GM21515 (cell line): Measurements from ENCODE around the gene CNOT2.

Experiments
- ATAC-seq: cut with Tn5 transposase; IDR thresholded peaks from one replicate; pipeline ENCODE4 v1.9.1; 2021; ENCODE audit not compliant: unreplicated experiment

The CNOT2 gene

GRCh38 chr12:70251661-70252060 is 8.4 kb downstream of the CNOT2 start:
- no peak for ATAC-seq

- ATAC-seq, result no peak
These were observed 9.6 kb downstream of the CNOT2 start for GRCh38 chr12:70252832-70253231.

GRCh38 chr12:70254225-70254624 is 11.0 kb downstream of the CNOT2 start:
- no peak for ATAC-seq

- ATAC-seq, result no peak
These were observed 11.6 kb downstream of the CNOT2 start for GRCh38 chr12:70254846-70255245.

- no peak for ATAC-seq
These were observed 12.1 kb downstream of the CNOT2 start for GRCh38 chr12:70255311-70255710.

GRCh38 chr12:70258605-70259403 is 15.6 kb downstream of the CNOT2 start:
- no peak for ATAC-seq

- no peak for ATAC-seq
These were observed 17.4 kb downstream of the CNOT2 start for GRCh38 chr12:70260646-70261045.

- no peak for ATAC-seq
These were observed 21.0 kb downstream of the CNOT2 start for GRCh38 chr12:70264067-70264867.

GRCh38 chr12:70265132-70265531 is 21.9 kb downstream of the CNOT2 start:
- ATAC-seq, result no peak

GRCh38 chr12:70267550-70267949 is 24.3 kb downstream of the CNOT2 start:
- ATAC-seq, result no peak

GRCh38 chr12:70268972-70269371 is 25.7 kb downstream of the CNOT2 start:
- no peak for ATAC-seq

GRCh38 chr12:70270108-70270507 is 26.9 kb downstream of the CNOT2 start:
- no peak for ATAC-seq

- no peak for ATAC-seq
These were observed 27.8 kb downstream of the CNOT2 start for GRCh38 chr12:70271025-70271424.

GRCh38 chr12:70272510-70272909 is 29.3 kb downstream of the CNOT2 start:
- no peak for ATAC-seq

- no peak for ATAC-seq
These were observed 31.8 kb downstream of the CNOT2 start for GRCh38 chr12:70275045-70275444.

GRCh38 chr12:70277973-70278372 is 34.7 kb downstream of the CNOT2 start:
- no peak for ATAC-seq

GRCh38 chr12:70278945-70279344 is 35.7 kb downstream of the CNOT2 start:
- no peak for ATAC-seq

- ATAC-seq, result no peak
These were observed 40.0 kb downstream of the CNOT2 start for GRCh38 chr12:70283232-70283631.

GRCh38 chr12:70288817-70289216 is 45.6 kb downstream of the CNOT2 start:
- ATAC-seq, result no peak

- no peak for ATAC-seq
These were observed 46.9 kb downstream of the CNOT2 start for GRCh38 chr12:70290116-70290515.

- no peak for ATAC-seq
These were observed 49.0 kb downstream of the CNOT2 start for GRCh38 chr12:70292017-70292776.
